ENCODE measurements around the gene SDK1.

GRCh38 chr7:3497796-3498195 is 196.7 kb downstream of the SDK1 start:
- TF ChIP-seq CTCF (conservative IDR thresholded peaks at IDR 0.05) (no peak), ZFX (IDR thresholded peaks at IDR 0.05) (no peak)
